Fibroblast of gingiva (primary cell): Measurements from ENCODE around the gene B3GLCT.
"Not testable (repeated sequence)": the region's sequence is repeated elsewhere in the genome, so short reads cannot be mapped to it uniquely, and the experiment has no call there.

ENCODE experiments used
- DNase-seq: peaks from one replicate; pipeline ENCODE4 v3.0.0-alpha.2; 2011; ENCODE audit warnings: low read depth

The B3GLCT gene

GRCh38 chr13:31278869-31279268 lies 79.1 kb downstream of the B3GLCT start:
- no peak for DNase-seq

- no peak for DNase-seq
Measured at GRCh38 chr13:31282741-31283455, 83.1 kb downstream of the B3GLCT start.

- no peak for DNase-seq
Measured at GRCh38 chr13:31286930-31287329, 87.2 kb downstream of the B3GLCT start.

GRCh38 chr13:31301119-31301518 lies 101.3 kb downstream of the B3GLCT start:
- DNase-seq = no peak

- no peak for DNase-seq
Measured at GRCh38 chr13:31310356-31310755, 110.6 kb downstream of the B3GLCT start.

GRCh38 chr13:31310786-31311185 lies 111.0 kb downstream of the B3GLCT start:
- peak; percentile 12 for DNase-seq

GRCh38 chr13:31311921-31312320 lies 112.1 kb downstream of the B3GLCT start:
- no peak for DNase-seq

- no peak for DNase-seq
Measured at GRCh38 chr13:31314961-31315360, 115.2 kb downstream of the B3GLCT start.

GRCh38 chr13:31320946-31321345 lies 121.2 kb downstream of the B3GLCT start:
- DNase-seq = no peak

- DNase-seq = no peak
Measured at GRCh38 chr13:31321457-31321856, 121.7 kb downstream of the B3GLCT start.

GRCh38 chr13:31322026-31322425 lies 122.3 kb downstream of the B3GLCT start:
- peak; percentile 79 for DNase-seq

GRCh38 chr13:31322702-31323405 lies 123.1 kb downstream of the B3GLCT start:
- no peak for DNase-seq

GRCh38 chr13:31327182-31327860 lies 127.5 kb downstream of the B3GLCT start:
- DNase-seq = no peak

GRCh38 chr13:31328549-31329235 lies 128.9 kb downstream of the B3GLCT start:
- DNase-seq = peak; percentile 7

- DNase-seq = no peak
Measured at GRCh38 chr13:31330236-31330635, 130.5 kb downstream of the B3GLCT start.

- DNase-seq = no peak
Measured at GRCh38 chr13:31331068-31331467, 131.3 kb downstream of the B3GLCT start.

GRCh38 chr13:31334547-31334946 lies 134.8 kb downstream of the B3GLCT start:
- DNase-seq = no peak

- DNase-seq = peak; percentile 33
Measured at GRCh38 chr13:31334994-31335557, 135.3 kb downstream of the B3GLCT start.

- DNase-seq = not testable (repeated sequence)
Measured at GRCh38 chr13:31339616-31340015, 139.8 kb downstream of the B3GLCT start.

- DNase-seq = not testable (repeated sequence)
Measured at GRCh38 chr13:31340848-31341247, 141.1 kb downstream of the B3GLCT start.

- no peak for DNase-seq
Measured at GRCh38 chr13:31346891-31347290, 147.1 kb downstream of the B3GLCT start.

- DNase-seq = no peak
Measured at GRCh38 chr13:31349156-31349555, 149.4 kb downstream of the B3GLCT start.
